Measurements from ENCODE around the gene ASAH2.
"Not testable (repeated sequence)": the region's sequence is repeated elsewhere in the genome, so short reads cannot be mapped to it uniquely, and the experiment has no call there.

Gene ASAH2

DNA sequence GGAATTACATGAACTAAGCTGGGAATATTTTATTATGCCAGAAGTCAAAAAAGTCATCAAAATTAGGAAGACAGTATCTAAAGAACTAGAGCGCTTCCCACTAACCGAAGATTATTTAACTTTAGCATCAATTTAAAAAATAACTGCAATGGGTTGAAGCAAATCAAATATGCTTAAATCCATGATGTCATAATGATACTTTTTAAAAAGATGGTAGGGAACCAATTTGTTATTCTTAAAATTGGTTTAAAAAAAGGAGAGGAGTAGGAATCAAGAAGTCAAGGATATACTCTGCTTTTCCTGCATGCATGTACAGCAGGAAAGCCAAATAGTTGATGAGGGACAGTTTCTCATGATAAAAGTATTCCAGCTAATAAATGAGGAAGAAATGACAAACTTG lies 3.2 kb upstream of the ASAH2 start:
- no peak for DNase-seq (ENCODE audit: low spot score)

DNA sequence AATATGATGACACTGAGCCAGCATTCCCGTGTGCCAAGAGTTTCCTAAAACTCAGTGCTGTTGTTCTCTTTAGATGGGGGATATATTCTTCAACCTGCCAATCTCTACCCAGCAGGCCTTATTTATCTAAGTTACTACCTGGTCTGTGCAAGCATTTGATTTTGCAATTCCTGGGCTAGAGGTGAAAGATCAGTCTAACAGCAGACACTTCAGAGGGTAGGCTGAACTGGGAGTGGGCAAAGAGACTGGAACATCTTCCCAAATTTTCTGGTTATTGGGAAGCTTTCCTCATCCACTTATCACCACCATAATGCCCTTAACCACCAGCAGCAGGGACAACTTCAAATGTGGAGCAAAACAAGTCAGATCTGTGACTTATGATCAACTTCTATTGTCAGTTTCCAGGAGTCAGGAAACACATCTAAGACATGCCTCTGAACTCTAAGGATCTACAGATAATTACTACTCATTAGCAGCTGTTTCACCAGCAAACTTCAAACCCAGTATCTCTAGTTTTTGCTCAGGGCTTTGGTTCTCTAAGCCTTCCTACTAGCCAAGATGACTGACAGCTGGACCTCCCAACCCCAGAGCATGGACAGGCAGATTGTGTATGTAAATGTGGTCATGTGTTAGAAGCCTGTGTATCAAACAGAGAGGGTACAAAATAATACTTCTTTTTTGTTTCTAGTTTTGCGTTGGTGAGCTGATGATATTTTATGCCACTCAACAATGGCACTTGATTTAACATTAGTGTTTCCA lies 1.0 kb downstream of the ASAH2 start:
- no peak for DNase-seq (ENCODE audit: low spot score)

DNA sequence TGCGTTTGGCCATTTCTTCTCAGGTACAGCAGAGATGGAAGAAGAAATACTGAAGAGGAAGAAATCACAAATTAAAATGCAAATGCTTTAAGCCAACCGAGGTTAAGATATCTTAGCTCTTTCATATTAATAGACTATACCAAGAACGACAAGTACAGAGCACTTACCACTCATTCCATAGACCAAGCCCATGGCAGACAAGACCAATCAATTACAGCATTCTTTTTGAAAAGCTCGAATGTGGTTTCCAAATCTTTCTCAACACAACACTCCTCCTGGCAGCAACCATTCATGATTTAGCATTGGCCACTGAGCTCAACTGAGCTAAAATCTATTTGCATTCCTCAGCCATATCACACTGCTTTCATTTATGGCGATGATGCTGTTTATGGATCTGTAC lies 2.7 kb downstream of the ASAH2 start:
- no peak for DNase-seq (ENCODE audit: low spot score)

DNA sequence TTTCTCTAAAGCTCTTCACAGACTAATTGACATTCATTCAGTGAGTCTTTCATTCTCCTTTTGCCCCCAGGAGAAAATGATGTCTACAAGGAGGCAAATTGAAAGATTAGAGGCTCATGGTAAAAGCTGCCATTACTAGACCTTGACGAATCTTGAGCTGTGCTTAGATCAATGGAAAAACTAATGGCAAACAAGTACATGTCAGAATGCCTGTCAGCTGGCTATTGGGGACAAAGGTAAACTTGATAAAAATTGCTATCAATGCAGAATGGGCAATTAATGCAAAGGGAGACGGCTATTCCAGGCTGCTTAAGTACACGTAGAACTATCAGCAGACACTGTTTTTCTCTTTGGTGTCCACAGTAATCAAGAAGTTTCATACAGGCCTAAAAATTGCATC lies 3.3 kb downstream of the ASAH2 start:
- DNase-seq (ENCODE audit: low spot score), result no peak

DNA sequence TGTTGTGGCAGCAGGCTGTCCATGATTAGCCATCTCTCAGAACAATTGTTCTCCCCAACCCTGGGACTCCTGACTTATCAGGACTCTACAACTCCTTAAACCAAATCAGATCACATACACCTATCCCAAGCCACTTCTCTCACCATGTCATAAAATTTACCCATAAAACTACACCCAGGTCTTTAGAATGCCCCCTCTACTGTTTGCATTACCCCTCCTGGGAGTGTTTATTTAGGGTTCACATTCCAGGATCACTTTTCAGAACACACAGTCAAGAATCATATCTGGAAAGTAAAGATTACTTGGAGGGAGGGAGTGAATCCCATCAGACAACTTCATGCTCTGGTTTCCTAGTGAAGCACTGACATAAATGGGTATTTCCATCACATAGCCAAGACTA lies 7.1 kb downstream of the ASAH2 start:
- no peak for DNase-seq (ENCODE audit: low spot score)

GRCh38 chr10:50242777-50243176 lies 8.5 kb downstream of the ASAH2 start:
- no peak for DNase-seq (ENCODE audit: low spot score)

GRCh38 chr10:50241478-50241877 lies 9.8 kb downstream of the ASAH2 start:
- not testable (repeated sequence) for DNase-seq (ENCODE audit: low spot score)

GRCh38 chr10:50234486-50234885 lies 16.8 kb downstream of the ASAH2 start:
- DNase-seq (ENCODE audit: low spot score), result no peak

DNA sequence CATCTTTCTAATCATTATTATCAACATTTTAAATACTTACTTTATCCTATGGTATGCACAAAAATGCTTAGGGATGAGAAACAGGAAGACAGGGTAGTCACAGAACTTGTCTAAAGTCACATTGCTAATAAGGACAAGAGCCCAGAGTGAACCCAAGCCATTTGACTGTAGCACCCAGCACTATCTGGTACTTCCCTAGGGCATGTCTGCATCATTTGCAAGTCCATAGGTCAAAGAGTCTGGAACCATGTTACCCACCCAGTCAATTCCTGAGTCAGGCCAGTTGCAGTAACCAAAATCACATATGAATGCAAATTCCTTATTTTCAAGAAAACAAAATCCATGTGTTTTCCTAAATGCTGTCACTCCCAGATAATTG lies 19.1 kb downstream of the ASAH2 start:
- DNase-seq (ENCODE audit: low spot score), result no peak

GRCh38 chr10:50231515-50232260 lies 19.6 kb downstream of the ASAH2 start:
- DNase-seq (ENCODE audit: low spot score), result no peak

DNA sequence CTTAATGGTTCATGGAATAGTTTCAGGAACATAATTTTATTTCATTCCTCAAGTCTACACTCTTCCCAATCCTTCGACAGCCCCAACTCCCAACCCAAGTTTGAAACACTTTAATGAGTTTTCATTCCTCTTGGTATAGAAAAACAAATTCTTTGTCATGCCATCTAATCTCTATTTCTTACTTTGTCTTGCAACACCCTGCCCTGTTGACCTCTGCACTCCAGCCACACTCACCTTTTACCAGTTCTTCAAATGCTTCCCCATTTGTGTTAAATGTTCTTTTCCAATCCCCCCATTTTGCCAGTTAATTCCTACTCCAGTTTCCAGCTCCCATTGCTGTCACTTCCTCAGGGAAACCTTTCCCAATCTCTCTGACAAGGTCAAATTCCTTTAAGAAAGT lies 21.9 kb downstream of the ASAH2 start:
- DNase-seq (ENCODE audit: low spot score), result no peak

GRCh38 chr10:50228672-50229071 lies 22.6 kb downstream of the ASAH2 start:
- no peak for DNase-seq (ENCODE audit: low spot score)

GRCh38 chr10:50226610-50227009 lies 24.7 kb downstream of the ASAH2 start:
- no peak for DNase-seq (ENCODE audit: low spot score)

DNA sequence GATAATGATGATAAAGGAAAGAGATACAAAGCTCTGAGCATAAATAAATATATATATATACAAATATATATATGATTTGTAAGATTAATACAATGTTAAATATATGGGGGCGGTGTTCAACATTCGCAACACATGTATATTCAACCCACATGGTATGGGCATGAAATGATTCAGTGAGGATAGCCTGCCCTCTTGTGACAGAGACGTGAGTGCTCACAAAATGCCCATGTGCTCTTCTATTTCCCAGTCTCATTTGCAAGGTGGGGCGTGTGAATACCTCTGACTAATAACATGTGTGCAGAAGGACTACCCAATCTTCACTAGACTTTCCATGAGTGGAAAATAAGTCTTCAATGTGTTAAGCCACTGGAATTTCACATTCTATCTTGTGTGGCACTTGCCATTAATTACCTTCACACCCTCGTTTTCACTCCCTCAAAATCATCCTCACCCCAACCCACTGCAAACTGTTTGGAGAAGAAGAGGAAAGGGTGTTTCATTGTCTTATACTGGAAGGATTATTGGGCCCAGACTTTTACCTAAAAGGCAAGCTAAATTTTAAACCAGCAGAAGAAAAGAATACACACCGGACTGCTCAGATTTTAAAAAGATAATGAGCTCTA lies 26.9 kb downstream of the ASAH2 start:
- DNase-seq (ENCODE audit: low spot score), result no peak

DNA sequence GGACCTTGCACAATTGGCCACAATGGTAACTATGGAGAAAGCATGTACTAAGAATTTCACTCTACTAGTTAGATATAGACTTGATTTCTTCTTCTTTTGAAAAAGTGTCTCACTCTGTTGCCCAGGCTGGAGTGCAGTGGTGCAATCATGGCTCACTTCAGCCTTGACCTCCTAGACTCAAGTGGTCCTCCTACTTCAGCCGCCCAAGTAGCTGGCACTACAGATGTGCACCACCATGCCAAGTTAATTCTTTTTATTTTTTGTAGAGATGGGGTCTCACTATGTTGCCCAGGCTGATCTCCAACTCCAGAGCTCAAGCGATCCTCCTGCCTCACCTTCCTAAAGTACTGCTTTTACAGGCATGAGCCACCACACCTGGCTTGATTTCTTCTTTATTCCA lies 29.1 kb downstream of the ASAH2 start:
- DNase-seq (ENCODE audit: low spot score), result no peak

DNA sequence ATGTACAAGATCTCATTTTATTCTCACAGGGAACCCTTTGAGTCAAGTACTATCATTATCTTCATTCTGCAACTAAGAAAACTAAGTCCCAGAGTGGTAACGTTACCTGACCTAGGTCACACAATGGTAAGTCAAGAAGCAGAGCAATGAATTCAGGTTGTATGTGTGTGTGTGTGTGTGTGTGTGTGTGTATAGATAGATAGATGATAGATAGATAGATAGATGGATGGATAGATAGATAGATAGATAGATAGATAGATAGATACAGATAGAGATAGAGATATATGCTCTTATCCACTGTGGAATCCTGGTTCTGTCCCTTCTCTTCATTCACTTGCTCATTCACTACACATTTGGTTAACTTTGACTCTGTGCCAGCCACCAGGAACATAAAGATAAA lies 29.8 kb downstream of the ASAH2 start:
- DNase-seq (ENCODE audit: low spot score), result no peak

GRCh38 chr10:50219646-50220045 lies 31.7 kb downstream of the ASAH2 start:
- no peak for DNase-seq (ENCODE audit: low spot score)

GRCh38 chr10:50219200-50219599 lies 32.1 kb downstream of the ASAH2 start:
- no peak for DNase-seq (ENCODE audit: low spot score)

DNA sequence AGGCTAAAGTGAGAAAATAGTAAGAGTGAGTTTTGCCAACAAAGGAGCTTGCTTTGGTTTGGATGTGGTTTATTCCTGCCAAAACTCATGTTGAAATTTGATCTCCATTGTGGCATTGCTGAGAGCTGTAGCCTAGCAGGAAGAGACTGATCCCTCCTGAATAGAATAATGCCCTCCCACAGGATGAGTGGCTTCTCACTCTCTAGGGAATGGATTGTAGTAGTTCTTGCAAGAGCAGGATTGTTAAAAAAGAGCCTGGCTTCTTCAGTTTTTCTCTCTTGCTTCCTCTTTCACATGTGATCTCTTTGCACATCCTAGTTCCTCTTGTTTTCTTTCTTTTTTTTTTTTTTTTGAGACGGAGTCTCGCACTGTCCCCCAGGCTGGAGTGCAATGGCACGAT lies 34.4 kb downstream of the ASAH2 start:
- DNase-seq (ENCODE audit: low spot score), result no peak

GRCh38 chr10:50216418-50216817 lies 34.9 kb downstream of the ASAH2 start:
- no peak for DNase-seq (ENCODE audit: low spot score)

- no peak for DNase-seq (ENCODE audit: low spot score)
Measured at GRCh38 chr10:50211670-50212069, 39.6 kb downstream of the ASAH2 start.

DNA sequence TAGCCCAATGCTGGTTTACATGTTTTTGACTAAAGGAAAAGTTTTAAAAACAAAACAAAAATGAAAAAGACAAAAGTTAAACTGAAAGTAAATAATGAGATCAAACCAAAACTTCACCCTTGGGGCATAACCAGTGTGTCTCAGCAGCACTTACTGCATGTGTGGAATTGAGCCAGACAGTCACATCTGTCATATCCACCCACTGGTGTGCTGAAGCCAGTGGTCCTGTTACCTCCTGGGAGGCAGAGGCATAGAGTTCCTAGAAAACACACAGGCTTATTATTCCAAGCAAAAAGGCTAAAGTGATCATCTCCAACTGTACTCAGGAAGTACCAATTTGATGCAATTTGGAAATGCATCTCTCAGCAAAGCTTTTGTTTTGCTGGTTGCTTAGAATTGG lies 40.4 kb downstream of the ASAH2 start:
- no peak for DNase-seq (ENCODE audit: low spot score)
